ENCODE results near the gene AGFG2. TPM values are rescaled to one million over a fixed set of nuclear protein-coding genes. Genes with fewer than 3 reads are reported as not detected.
A peak's percentile ranks its signal among the peaks of the same experiment; 100 is the strongest.

The AGFG2 gene
- total and polyA plus RNA-seq, 8 donors = 7.9 to 154 (median 12.8) TPM

GRCh38 chr7:100584054-100584682 lies 45.2 kb downstream of the AGFG2 start:
- intact Hi-C loops (cut with DNase I; ENCODE audit: low total_unique reads) = no loop called here
- peak in 1 of 2 donors; percentile 71 for DNase-seq
- peaks cover 26 to 37% (median 34%) of the 10 kb centered on the region in 4 donors for H3K36me3 ChIP-seq
- peak overlapping the region; percentile 95 to 99 (median 99) for H3K27ac ChIP-seq
- peaks cover 0 to under 1% (median 0%) of the 10 kb centered on the region in 3 donors for H3K27me3 ChIP-seq
- peak overlapping the region; percentile 70 to 97 (median 90) for H3K4me3 ChIP-seq
- 30 to 40% (median 34%) methylated on average over 14 to 15 of the region's 15 CpGs for WGBS, 5 donors
- H3K9me3 ChIP-seq = no peaks in the 10 kb centered on the region
- TF ChIP-seq CTCF (IDR thresholded peaks at IDR 0.05) = no peak
- no peak for TF ChIP-seq POLR2A (IDR thresholded peaks at IDR 0.05)
- TF ChIP-seq POLR2AphosphoS5 (IDR thresholded peaks at IDR 0.05) = peak in 1 of 3 donors; percentile 2
- H3K4me1 ChIP-seq = peaks cover 35 to 54% (median 49%) of the 10 kb centered on the region in 4 donors

- TF ChIP-seq EP300 (IDR thresholded peaks at IDR 0.05) (no peak), POLR2AphosphoS5 (IDR thresholded peaks at IDR 0.05) (no peak), POLR2A (IDR thresholded peaks at IDR 0.05) (no peak), CTCF (IDR thresholded peaks at IDR 0.05) (no peak)
Observed at GRCh38 chr7:100584683-100585510, 45.9 kb downstream of the AGFG2 start.

GRCh38 chr7:100585511-100586265 lies 46.7 kb downstream of the AGFG2 start, which contains the start of gene LRCH4:
Gene LRCH4 (minus strand): TSS chr7:100586129. CDS start chr7:100586100, 29 bp downstream.
- 0 to 1% (median 0%) methylated on average over 23 to 61 of the region's 61 CpGs for WGBS, 5 donors
- H3K4me1 ChIP-seq = peaks cover 35 to 54% (median 49%) of the 10 kb centered on the region in 4 donors
- TF ChIP-seq POLR2A (IDR thresholded peaks at IDR 0.05) (peak in 2 of 4 donors; percentile 92 to 96), CTCF (IDR thresholded peaks at IDR 0.05) (no peak), POLR2AphosphoS5 (IDR thresholded peaks at IDR 0.05) (peak; percentile 95 to 99 (median 98)), EP300 (IDR thresholded peaks at IDR 0.05) (peak; percentile 39)
- peak; percentile 73 to 82 for DNase-seq
- peaks cover 0 to 16% (median 0%) of the 10 kb centered on the region in 3 donors for H3K27me3 ChIP-seq
- H3K27ac ChIP-seq = peak within 1 kb of the TSS; percentile 95 to 99 (median 99)
- peak within 1 kb of the TSS; percentile 88 to 97 (median 90) for H3K4me3 ChIP-seq
- peaks cover 17 to 22% (median 20%) of the 10 kb centered on the region in 4 donors for H3K36me3 ChIP-seq
- H3K9me3 ChIP-seq = no peaks in the 10 kb centered on the region
- intact Hi-C loops (cut with DNase I; ENCODE audit: low total_unique reads) = no loop called here

More at GRCh38 chr7:100584683-100585510, 45.9 kb downstream of the AGFG2 start:
- Histone ChIP-seq H3K36me3 (peaks cover 20 to 30% (median 27%) of the 10 kb centered on the region in 4 donors), H3K4me1 (peaks cover 35 to 54% (median 49%) of the 10 kb centered on the region in 4 donors), H3K4me3 (peak overlapping the region; percentile 70 to 97 (median 90)), H3K27me3 (peaks cover 0 to 8% (median 0%) of the 10 kb centered on the region in 3 donors), H3K9me3 (no peaks in the 10 kb centered on the region), H3K27ac (peak overlapping the region; percentile 95 to 99 (median 99))
- intact Hi-C loops (cut with DNase I; ENCODE audit: low total_unique reads) = no loop called here
- DNase-seq = peak; percentile 43 to 86
- WGBS, 5 donors = 2 to 5% (median 4%) methylated on average over 19 to 20 of the region's 20 CpGs

All from stomach (tissue), 9 donors.